ENCODE results near the gene BRD3.

DNA sequence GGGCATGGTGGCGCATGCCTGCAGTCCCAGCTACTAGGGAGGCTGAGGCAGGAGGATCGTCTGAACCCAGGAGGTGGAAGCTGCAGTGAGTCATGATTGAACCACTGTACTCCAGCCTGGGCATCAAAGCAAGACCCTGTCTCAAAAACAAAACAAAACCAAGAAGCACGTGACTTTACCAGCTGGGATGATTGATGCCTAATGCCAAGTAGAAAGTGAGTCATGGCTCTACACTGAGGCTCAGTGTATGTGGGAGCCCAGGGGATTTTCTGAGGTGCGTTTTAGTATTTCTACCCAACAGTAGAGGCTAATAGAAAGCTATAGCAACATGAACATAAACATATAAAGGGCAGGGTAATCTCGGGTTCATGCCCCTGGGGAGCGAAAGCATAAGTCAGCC is 56.4 kb downstream of the BRD3 start:
- TF ChIP-seq, protein P1, sequence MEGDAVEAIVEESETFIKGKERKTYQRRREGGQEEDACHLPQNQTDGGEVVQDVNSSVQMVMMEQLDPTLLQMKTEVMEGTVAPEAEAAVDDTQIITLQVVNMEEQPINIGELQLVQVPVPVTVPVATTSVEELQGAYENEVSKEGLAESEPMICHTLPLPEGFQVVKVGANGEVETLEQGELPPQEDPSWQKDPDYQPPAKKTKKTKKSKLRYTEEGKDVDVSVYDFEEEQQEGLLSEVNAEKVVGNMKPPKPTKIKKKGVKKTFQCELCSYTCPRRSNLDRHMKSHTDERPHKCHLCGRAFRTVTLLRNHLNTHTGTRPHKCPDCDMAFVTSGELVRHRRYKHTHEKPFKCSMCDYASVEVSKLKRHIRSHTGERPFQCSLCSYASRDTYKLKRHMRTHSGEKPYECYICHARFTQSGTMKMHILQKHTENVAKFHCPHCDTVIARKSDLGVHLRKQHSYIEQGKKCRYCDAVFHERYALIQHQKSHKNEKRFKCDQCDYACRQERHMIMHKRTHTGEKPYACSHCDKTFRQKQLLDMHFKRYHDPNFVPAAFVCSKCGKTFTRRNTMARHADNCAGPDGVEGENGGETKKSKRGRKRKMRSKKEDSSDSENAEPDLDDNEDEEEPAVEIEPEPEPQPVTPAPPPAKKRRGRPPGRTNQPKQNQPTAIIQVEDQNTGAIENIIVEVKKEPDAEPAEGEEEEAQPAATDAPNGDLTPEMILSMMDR (IDR thresholded peaks at IDR 0.05): no peak
- TF ChIP-seq EP300 (IDR thresholded peaks at IDR 0.05): no peak

Data from tibial nerve (tissue), 4 donors.